ENCODE data around the gene PTPRJ. TPM values are rescaled to one million over a fixed set of nuclear protein-coding genes. Genes with fewer than 3 reads are reported as not detected.

Gene PTPRJ
- total and polyA plus RNA-seq, 10 donors, result 6.4 to 135 (median 74.6) TPM

DNA sequence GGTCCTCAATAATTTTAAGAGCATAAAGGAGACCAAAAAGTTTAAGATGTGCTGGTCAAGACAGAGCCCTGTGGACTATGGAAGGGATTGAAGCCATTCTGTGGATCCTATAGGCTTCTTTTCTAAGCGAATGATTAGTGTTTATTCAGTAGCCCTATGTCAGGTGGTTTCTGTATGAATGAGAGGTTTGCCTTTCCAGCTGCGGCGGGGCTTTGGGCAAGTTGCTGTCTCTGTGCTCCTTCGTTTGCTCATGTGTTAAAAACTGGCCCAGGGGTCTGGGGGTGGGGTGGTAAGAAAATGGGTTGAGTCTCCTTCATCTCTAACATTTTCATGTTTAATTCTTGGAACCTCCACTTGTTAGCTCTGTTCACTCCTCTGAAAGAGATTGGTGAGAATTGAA is 105.3 kb downstream of the PTPRJ start:
- no peak for DNase-seq
- TF ChIP-seq POLR2AphosphoS5 (IDR thresholded peaks at IDR 0.05) (no peak), CTCF (IDR thresholded peaks at IDR 0.05 in 8 of 11, conservative IDR thresholded peaks at IDR 0.05 in 3 of 11) (no peak), POLR2A (IDR thresholded peaks at IDR 0.05) (no peak)
- intact Hi-C loops (cut with DNase I; ENCODE audit: low total_unique reads), result no loop called here
- no peak overlapping the region for H3K4me3 ChIP-seq
- WGBS, 5 donors, result 88 to 99% (median 93%) methylated on average over 4 of the region's 4 CpGs
- no peaks in the 10 kb centered on the region for H3K9me3 ChIP-seq
- H3K36me3 ChIP-seq, result peaks cover 0 to 6% (median 0%) of the 10 kb centered on the region in 6 donors
- H3K27me3 ChIP-seq (replicated peaks in 1 of 7), result no peaks in the 10 kb centered on the region
- H3K27ac ChIP-seq, result no peak overlapping the region
- peaks cover 7 to 88% (median 49%) of the 10 kb centered on the region in 6 donors for H3K4me1 ChIP-seq

DNA sequence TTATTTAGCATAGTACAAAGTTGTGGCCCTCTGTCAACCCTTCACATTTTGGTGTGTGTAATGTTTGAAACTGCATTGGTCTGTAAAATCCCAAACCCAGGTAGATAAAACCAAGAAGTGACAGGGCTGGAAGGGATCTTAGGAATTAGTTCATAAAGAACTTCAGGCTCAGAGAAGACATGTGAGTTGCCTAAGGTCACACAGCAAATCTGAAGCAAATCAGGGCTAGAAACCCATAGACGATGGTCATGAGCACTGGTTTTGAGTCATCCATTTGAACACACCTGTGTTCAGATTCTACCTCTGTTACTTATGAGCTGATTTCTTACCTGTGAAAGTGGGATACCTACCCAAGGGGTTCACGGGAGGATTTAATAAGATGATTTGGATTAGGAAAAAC is 107.1 kb downstream of the PTPRJ start:
- no peak overlapping the region for H3K4me3 ChIP-seq
- peaks cover 7 to 88% (median 41%) of the 10 kb centered on the region in 6 donors for H3K4me1 ChIP-seq
- no peaks in the 10 kb centered on the region for H3K9me3 ChIP-seq
- H3K27me3 ChIP-seq (replicated peaks in 1 of 7), result no peaks in the 10 kb centered on the region
- no peak overlapping the region for H3K27ac ChIP-seq
- H3K36me3 ChIP-seq, result peaks cover 0 to 12% (median 0%) of the 10 kb centered on the region in 6 donors
- 70 to 93% (median 77%) methylated on average over 2 of the region's 2 CpGs for WGBS, 5 donors
- TF ChIP-seq CTCF (IDR thresholded peaks at IDR 0.05 in 8 of 11, conservative IDR thresholded peaks at IDR 0.05 in 3 of 11) (no peak), POLR2A (IDR thresholded peaks at IDR 0.05) (no peak), POLR2AphosphoS5 (IDR thresholded peaks at IDR 0.05) (no peak)
- DNase-seq, result no peak
- intact Hi-C loops (cut with DNase I; ENCODE audit: low total_unique reads), result no loop called here

GRCh38 chr11:48087974-48088681 is 107.8 kb downstream of the PTPRJ start:
- no peaks in the 10 kb centered on the region for H3K9me3 ChIP-seq
- 35 to 50% (median 43%) methylated on average over 5 to 6 of the region's 6 CpGs for WGBS, 5 donors
- peaks cover 5 to 88% (median 41%) of the 10 kb centered on the region in 6 donors for H3K4me1 ChIP-seq
- DNase-seq, result no peak
- peaks cover 0 to 12% (median 0%) of the 10 kb centered on the region in 6 donors for H3K36me3 ChIP-seq
- peak overlapping the region in 3 of 8 donors; percentile 4 to 21 (median 7) for H3K27ac ChIP-seq
- no peak overlapping the region for H3K4me3 ChIP-seq
- TF ChIP-seq CTCF (IDR thresholded peaks at IDR 0.05 in 8 of 11, conservative IDR thresholded peaks at IDR 0.05 in 3 of 11) (no peak), POLR2AphosphoS5 (IDR thresholded peaks at IDR 0.05) (no peak), POLR2A (IDR thresholded peaks at IDR 0.05) (no peak)
- H3K27me3 ChIP-seq (replicated peaks in 1 of 7), result no peaks in the 10 kb centered on the region
- intact Hi-C loops (cut with DNase I; ENCODE audit: low total_unique reads), result no loop called here

DNA sequence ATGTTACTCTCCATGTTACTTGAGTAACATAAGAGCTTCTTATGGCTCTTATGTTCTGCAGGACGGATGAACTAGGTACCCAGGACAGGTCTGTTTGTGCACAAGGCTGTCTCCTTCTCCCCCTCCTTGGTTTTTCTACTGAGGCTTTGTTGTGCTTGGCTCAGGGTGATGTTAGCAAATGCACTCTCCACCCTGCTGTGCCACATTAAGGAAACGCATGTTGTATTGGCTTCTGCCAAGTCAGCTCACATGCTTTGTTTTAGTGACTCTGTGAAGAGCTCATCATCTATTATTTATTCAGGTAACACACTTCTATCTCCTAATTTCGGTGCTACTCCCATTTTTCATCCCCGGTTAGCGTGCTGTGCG is 108.3 kb downstream of the PTPRJ start:
- H3K27ac ChIP-seq, result peak overlapping the region in 3 of 8 donors; percentile 4 to 21 (median 7)
- TF ChIP-seq POLR2AphosphoS5 (IDR thresholded peaks at IDR 0.05) (no peak), POLR2A (IDR thresholded peaks at IDR 0.05) (no peak), CTCF (IDR thresholded peaks at IDR 0.05 in 8 of 11, conservative IDR thresholded peaks at IDR 0.05 in 3 of 11) (no peak)
- peaks cover 0 to 12% (median 0%) of the 10 kb centered on the region in 6 donors for H3K36me3 ChIP-seq
- H3K4me3 ChIP-seq, result no peak overlapping the region
- H3K27me3 ChIP-seq (replicated peaks in 1 of 7), result no peaks in the 10 kb centered on the region
- DNase-seq, result no peak
- WGBS, 5 donors, result 77 to 88% (median 84%) methylated on average over 6 of the region's 6 CpGs
- intact Hi-C loops (cut with DNase I; ENCODE audit: low total_unique reads), result no loop called here
- peaks cover 7 to 88% (median 42%) of the 10 kb centered on the region in 6 donors for H3K4me1 ChIP-seq
- H3K9me3 ChIP-seq, result no peaks in the 10 kb centered on the region
